ENCODE data around the gene ZKSCAN1. TPM values are rescaled to one million over a fixed set of nuclear protein-coding genes. Genes with fewer than 3 reads are reported as not detected.

The ZKSCAN1 gene
- total RNA-seq, 4 donors from 2014 or later: 35.0 to 65.2 (median 50.4) TPM

GRCh38 chr7:100027197-100027596 lies 11.8 kb downstream of the ZKSCAN1 start:
- 89 to 90% methylated on average over 11 of the region's 11 CpGs for WGBS, 2 donors
- no peak overlapping the region for H3K4me3 ChIP-seq (ENCODE audit: low read depth, poor library complexity, severe bottlenecking)
- TF ChIP-seq CTCF (IDR thresholded peaks at IDR 0.05): no peak
- TF ChIP-seq POLR2A (IDR thresholded peaks at IDR 0.05): no peak
- DNase-seq (ENCODE audit: low spot score in 2 of 2): no peak
- intact Hi-C loops (cut with DNase I; ENCODE audit: low total_unique reads): no loop called here

GRCh38 chr7:100029596-100029995 lies 14.2 kb downstream of the ZKSCAN1 start:
- DNase-seq (ENCODE audit: low spot score in 2 of 2): no peak
- 60 to 76% methylated on average over 5 of the region's 5 CpGs for WGBS, 2 donors
- intact Hi-C loops (cut with DNase I; ENCODE audit: low total_unique reads): no loop called here
- TF ChIP-seq CTCF (IDR thresholded peaks at IDR 0.05): no peak
- no peak overlapping the region for H3K4me3 ChIP-seq (ENCODE audit: low read depth, poor library complexity, severe bottlenecking)

GRCh38 chr7:100033526-100033925 lies 18.1 kb downstream of the ZKSCAN1 start:
- intact Hi-C loops (cut with DNase I; ENCODE audit: low total_unique reads): no loop called here
- WGBS, 2 donors: 90 to 94% methylated on average over 6 of the region's 6 CpGs
- TF ChIP-seq CTCF (IDR thresholded peaks at IDR 0.05): no peak
- no peak for TF ChIP-seq POLR2A (IDR thresholded peaks at IDR 0.05)
- no peak for DNase-seq (ENCODE audit: low spot score in 2 of 2)
- no peak overlapping the region for H3K4me3 ChIP-seq (ENCODE audit: low read depth, poor library complexity, severe bottlenecking)

- no peak overlapping the region for H3K4me3 ChIP-seq (ENCODE audit: low read depth, poor library complexity, severe bottlenecking)
- 69 to 77% methylated on average over 8 of the region's 8 CpGs for WGBS, 2 donors
Measured at GRCh38 chr7:100034871-100035510, 19.6 kb downstream of the ZKSCAN1 start.

GRCh38 chr7:100035876-100036275 lies 20.5 kb downstream of the ZKSCAN1 start:
- no peak for TF ChIP-seq CTCF (IDR thresholded peaks at IDR 0.05)
- no peak for TF ChIP-seq POLR2A (IDR thresholded peaks at IDR 0.05)
- intact Hi-C loops (cut with DNase I; ENCODE audit: low total_unique reads): no loop called here
- WGBS, 2 donors: 88 to 90% methylated on average over 6 of the region's 6 CpGs
- no peak for DNase-seq (ENCODE audit: low spot score in 2 of 2)
- H3K4me3 ChIP-seq (ENCODE audit: low read depth, poor library complexity, severe bottlenecking): no peak overlapping the region

More at GRCh38 chr7:100034871-100035510, 19.6 kb downstream of the ZKSCAN1 start:
- intact Hi-C loops (cut with DNase I; ENCODE audit: low total_unique reads): no loop called here
- TF ChIP-seq CTCF (IDR thresholded peaks at IDR 0.05) (no peak), POLR2A (IDR thresholded peaks at IDR 0.05) (no peak)
- DNase-seq (ENCODE audit: low spot score in 2 of 2): no peak

- H3K4me3 ChIP-seq (ENCODE audit: low read depth, poor library complexity, severe bottlenecking): no peak overlapping the region
- WGBS, 2 donors: 92 to 95% methylated on average over 7 of the region's 7 CpGs
- TF ChIP-seq CTCF (IDR thresholded peaks at IDR 0.05) (no peak), POLR2A (IDR thresholded peaks at IDR 0.05) (no peak)
- intact Hi-C loops (cut with DNase I; ENCODE audit: low total_unique reads): no loop called here
- no peak for DNase-seq (ENCODE audit: low spot score in 2 of 2)
Measured at GRCh38 chr7:100038326-100038725, 22.9 kb downstream of the ZKSCAN1 start.
